ENCODE measurements around the gene IL17A.
A peak's percentile ranks its signal among the peaks of the same experiment; 100 is the strongest.

IL17A gene

GRCh38 chr6:52157301-52157941 is 28.8 kb upstream of the IL17A start:
- DNase-seq (ENCODE audit: low spot score) (no peak), ATAC-seq (ENCODE audit: low read depth) (peak; percentile 50)
- no peak overlapping the region for H3K4me3 ChIP-seq (ENCODE audit: severe bottlenecking)
- H3K27ac ChIP-seq (ENCODE audit: poor library complexity, severe bottlenecking) = no peak overlapping the region
- TF ChIP-seq, protein P1, sequence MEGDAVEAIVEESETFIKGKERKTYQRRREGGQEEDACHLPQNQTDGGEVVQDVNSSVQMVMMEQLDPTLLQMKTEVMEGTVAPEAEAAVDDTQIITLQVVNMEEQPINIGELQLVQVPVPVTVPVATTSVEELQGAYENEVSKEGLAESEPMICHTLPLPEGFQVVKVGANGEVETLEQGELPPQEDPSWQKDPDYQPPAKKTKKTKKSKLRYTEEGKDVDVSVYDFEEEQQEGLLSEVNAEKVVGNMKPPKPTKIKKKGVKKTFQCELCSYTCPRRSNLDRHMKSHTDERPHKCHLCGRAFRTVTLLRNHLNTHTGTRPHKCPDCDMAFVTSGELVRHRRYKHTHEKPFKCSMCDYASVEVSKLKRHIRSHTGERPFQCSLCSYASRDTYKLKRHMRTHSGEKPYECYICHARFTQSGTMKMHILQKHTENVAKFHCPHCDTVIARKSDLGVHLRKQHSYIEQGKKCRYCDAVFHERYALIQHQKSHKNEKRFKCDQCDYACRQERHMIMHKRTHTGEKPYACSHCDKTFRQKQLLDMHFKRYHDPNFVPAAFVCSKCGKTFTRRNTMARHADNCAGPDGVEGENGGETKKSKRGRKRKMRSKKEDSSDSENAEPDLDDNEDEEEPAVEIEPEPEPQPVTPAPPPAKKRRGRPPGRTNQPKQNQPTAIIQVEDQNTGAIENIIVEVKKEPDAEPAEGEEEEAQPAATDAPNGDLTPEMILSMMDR (IDR thresholded peaks at IDR 0.05; ENCODE audit: poor library complexity, severe bottlenecking) = no peak
- H3K4me1 ChIP-seq (ENCODE audit: insufficient read depth, poor library complexity, severe bottlenecking) = peaks cover 16% of the 10 kb centered on the region
- no peaks in the 10 kb centered on the region for H3K27me3 ChIP-seq (ENCODE audit: insufficient read depth, poor library complexity, severe bottlenecking)
- no peaks in the 10 kb centered on the region for H3K36me3 ChIP-seq (ENCODE audit: low read depth)
- H3K9me3 ChIP-seq (ENCODE audit: severe bottlenecking) = no peaks in the 10 kb centered on the region

DNA sequence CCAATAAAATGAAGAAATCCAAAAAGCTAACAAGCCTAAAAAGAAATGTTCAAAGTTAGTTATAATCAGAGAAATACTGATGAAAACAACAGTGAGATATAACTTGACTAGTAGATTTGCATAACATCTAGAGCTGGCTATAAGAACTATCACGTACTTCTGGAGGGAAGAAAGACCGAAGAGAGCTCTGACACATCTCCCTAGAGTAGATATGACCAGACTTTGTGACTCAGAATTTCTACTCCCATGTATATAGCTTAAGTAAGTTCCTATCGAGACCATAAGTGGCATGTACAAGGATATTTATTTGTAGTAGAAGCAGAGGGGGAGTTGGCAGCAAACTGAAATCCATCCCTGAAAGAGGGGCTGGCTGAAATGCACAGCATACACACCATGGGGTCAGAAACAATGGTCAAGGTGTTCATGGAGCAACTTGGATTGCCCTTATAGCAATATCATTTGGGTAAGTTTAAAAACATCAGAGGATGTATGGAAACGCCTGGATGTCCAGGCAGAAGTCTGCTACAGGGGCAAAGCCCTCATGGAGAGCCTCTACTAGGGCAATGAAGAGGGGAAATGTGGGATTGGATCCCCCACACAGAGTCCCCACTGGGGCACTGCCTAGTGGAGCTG is 25.6 kb upstream of the IL17A start:
- H3K27ac ChIP-seq (ENCODE audit: poor library complexity, severe bottlenecking) = no peak overlapping the region
- H3K36me3 ChIP-seq (ENCODE audit: low read depth) = no peaks in the 10 kb centered on the region
- ATAC-seq (ENCODE audit: low read depth) (no peak), DNase-seq (ENCODE audit: low spot score) (no peak)
- TF ChIP-seq, protein P1 (IDR thresholded peaks at IDR 0.05; ENCODE audit: poor library complexity, severe bottlenecking) = no peak
- no peaks in the 10 kb centered on the region for H3K9me3 ChIP-seq (ENCODE audit: severe bottlenecking)
- peaks cover 2% of the 10 kb centered on the region for H3K4me1 ChIP-seq (ENCODE audit: insufficient read depth, poor library complexity, severe bottlenecking)
- H3K4me3 ChIP-seq (ENCODE audit: severe bottlenecking) = no peak overlapping the region
- no peaks in the 10 kb centered on the region for H3K27me3 ChIP-seq (ENCODE audit: insufficient read depth, poor library complexity, severe bottlenecking)

DNA sequence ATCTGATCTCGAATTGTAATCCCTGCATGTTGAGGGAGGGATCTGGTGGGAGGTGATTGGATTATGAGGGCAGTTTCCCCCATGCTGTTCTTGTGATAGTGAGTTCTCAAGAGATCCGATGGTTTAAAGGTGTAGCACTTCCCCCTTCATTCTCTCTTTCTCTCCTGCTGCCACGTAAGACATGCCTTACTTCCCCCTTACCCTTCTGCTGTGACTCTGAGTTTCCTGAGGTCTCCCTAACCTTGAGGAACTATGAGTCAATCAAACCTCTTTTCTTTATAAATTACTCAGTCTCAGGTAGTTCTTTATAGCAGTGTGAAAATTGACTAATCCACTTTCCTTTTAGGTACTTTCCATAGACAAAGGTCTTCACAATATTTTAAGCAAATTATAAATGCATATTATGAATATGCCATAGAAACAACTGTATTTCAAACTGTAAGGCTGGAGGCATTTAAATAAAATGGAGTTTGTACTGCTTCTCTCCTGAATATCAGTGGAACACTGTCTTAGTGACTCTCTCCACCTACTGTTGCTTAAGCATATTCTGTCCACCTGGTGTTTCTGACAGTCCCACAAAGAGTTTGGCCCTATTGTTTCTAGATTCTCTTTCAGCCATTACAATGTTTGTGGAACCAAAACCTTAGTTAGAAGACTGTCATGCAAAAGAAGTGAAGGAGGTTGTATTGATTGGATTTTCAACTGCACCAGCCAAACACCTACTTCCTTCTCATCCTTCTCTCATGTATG is 24.3 kb upstream of the IL17A start:
- Histone ChIP-seq H3K4me1 (ENCODE audit: insufficient read depth, poor library complexity, severe bottlenecking) (no peaks in the 10 kb centered on the region), H3K4me3 (ENCODE audit: severe bottlenecking) (no peak overlapping the region), H3K36me3 (ENCODE audit: low read depth) (no peaks in the 10 kb centered on the region), H3K9me3 (ENCODE audit: severe bottlenecking) (no peaks in the 10 kb centered on the region), H3K27me3 (ENCODE audit: insufficient read depth, poor library complexity, severe bottlenecking) (no peaks in the 10 kb centered on the region), H3K27ac (ENCODE audit: poor library complexity, severe bottlenecking) (no peak overlapping the region)
- no peak for DNase-seq (ENCODE audit: low spot score)
- TF ChIP-seq, protein P1 (IDR thresholded peaks at IDR 0.05; ENCODE audit: poor library complexity, severe bottlenecking) = no peak
- ATAC-seq (ENCODE audit: low read depth) = no peak

DNA sequence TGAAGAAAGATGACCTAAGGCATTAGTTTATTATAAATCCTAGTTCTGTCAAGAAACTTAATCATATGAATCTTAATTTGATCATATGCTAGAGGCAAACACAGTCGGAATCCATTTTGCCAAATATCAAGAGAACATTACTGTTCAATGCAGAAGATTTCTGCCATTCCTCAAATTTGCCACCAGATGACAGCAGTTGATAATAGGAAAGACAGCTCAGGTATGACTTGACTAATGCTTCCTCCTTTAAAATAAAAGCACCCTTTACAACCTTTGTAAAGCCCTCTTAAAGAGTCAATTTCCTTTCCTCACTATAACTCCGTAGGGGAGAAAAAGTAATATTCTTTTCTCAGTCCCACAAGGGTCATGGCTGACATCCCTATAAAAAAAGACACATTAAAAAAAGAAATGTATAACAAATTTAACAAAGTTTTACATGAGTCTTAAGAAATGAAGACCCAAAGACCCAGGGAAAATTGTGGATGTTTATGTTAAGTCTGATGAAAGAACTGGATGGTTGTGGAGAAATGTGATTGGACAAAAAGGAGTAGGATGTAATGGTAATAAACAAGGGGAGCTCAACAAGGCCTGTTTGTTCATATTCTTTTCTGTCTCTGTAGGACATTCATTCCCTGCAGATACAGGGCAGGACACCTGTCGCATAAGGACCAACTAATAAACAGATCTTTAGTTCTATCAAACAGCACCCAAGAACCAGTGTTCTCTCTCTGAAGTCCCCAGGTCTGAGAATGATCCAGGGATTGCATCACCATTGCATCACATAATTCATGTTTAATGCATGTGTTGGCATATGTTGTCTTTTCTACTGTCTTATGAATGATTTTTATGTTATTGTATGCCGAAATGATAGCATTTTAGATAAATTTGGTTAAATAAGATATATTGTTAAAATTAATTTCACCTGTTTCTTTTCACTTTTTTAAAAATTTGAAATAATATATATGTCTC is 23.0 kb upstream of the IL17A start:
- TF ChIP-seq, protein P1 (IDR thresholded peaks at IDR 0.05; ENCODE audit: poor library complexity, severe bottlenecking) = peak; percentile 92
- no peaks in the 10 kb centered on the region for H3K27me3 ChIP-seq (ENCODE audit: insufficient read depth, poor library complexity, severe bottlenecking)
- no peaks in the 10 kb centered on the region for H3K4me1 ChIP-seq (ENCODE audit: insufficient read depth, poor library complexity, severe bottlenecking)
- H3K9me3 ChIP-seq (ENCODE audit: severe bottlenecking) = no peaks in the 10 kb centered on the region
- H3K27ac ChIP-seq (ENCODE audit: poor library complexity, severe bottlenecking) = no peak overlapping the region
- no peak for DNase-seq (ENCODE audit: low spot score)
- ATAC-seq (ENCODE audit: low read depth) = peak; percentile 88
- H3K36me3 ChIP-seq (ENCODE audit: low read depth) = no peaks in the 10 kb centered on the region
- no peak overlapping the region for H3K4me3 ChIP-seq (ENCODE audit: severe bottlenecking)
